Thyroid gland (tissue), 4 donors: ENCODE measurements around the gene NPBWR2.

Experiments
- POLR2A ChIP-seq, 2 donors: fragments of 450-650 bp; IDR thresholded peaks; one replicate each; pipeline ENCODE4 v1.6.1; 2017; ENCODE audit warnings: antibody characterized with exemption in 2 of 2, mild to moderate bottlenecking in 2 of 2, moderate library complexity in 1 of 2
- TF ChIP-seq, protein P1 (sequence below), 6 experiments: fragments of 200-600 bp in 3 of 6; fragments of 450-650 bp in 3 of 6; sonication (generic) in 3 of 6; IDR thresholded peaks; one replicate each; pipeline ENCODE4 v1.5.1; 2016 to 2019; ENCODE audit warnings: antibody characterized with exemption in 6 of 6, mild to moderate bottlenecking in 2 of 6, inconsistent platforms in 1 of 6, moderate library complexity in 1 of 6

DNA sequence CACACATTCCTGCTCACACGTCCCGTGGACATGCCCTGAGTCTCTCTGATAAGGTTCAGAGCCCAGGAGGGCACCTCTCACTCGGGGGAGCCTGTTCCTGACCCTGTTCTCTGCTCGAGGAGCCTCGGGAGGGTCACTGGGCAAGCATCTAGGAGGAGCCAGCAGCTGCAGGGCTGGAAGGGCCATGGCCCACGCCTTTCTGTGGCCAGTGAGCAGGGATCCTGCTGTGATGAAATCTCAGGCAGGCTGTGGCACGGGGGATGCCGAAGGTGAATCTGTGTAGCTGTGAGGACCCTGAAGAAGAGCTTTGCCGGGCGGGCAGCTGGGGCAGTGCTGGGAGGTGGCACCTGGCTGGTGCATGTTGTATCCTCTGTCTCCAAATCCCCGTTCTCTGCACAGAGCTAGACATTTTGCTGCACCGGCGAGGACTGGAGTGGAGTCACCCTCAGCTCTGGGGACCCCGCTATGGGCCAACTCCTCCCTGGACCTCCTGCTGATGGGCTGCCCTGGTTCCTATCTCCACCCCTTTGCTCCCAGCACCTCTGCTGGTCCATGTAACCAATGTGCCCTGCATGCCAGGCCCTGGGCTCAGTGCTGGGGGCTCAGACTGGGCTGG is 7.1 kb upstream of the NPBWR2 start:
- TF ChIP-seq, protein P1, sequence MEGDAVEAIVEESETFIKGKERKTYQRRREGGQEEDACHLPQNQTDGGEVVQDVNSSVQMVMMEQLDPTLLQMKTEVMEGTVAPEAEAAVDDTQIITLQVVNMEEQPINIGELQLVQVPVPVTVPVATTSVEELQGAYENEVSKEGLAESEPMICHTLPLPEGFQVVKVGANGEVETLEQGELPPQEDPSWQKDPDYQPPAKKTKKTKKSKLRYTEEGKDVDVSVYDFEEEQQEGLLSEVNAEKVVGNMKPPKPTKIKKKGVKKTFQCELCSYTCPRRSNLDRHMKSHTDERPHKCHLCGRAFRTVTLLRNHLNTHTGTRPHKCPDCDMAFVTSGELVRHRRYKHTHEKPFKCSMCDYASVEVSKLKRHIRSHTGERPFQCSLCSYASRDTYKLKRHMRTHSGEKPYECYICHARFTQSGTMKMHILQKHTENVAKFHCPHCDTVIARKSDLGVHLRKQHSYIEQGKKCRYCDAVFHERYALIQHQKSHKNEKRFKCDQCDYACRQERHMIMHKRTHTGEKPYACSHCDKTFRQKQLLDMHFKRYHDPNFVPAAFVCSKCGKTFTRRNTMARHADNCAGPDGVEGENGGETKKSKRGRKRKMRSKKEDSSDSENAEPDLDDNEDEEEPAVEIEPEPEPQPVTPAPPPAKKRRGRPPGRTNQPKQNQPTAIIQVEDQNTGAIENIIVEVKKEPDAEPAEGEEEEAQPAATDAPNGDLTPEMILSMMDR (IDR thresholded peaks at IDR 0.05) = no peak
- no peak for TF ChIP-seq POLR2A (IDR thresholded peaks at IDR 0.05)
